GM23338 (cell line): ENCODE data around the gene SEC16B. TPM values are rescaled to one million over a fixed set of nuclear protein-coding genes. Genes with fewer than 3 reads are reported as not detected.

Experiments
- ATAC-seq: fragments of 200-7000 bp; cut with Tn5 transposase; 3 replicates; pipeline ENCODE4 v1.9.1; 2020
- DNase-seq: peaks from one replicate; pipeline ENCODE4 v3.0.0-alpha.2; 2015; ENCODE audit warnings: low spot score
- H2AFZ ChIP-seq: fragments of 200-600 bp; sonication (generic); 2 replicates; pipeline ENCODE4 v1.8.0; 2016; ENCODE audit warnings: antibody characterized with exemption, mild to moderate bottlenecking, moderate library complexity
- H3F3A ChIP-seq: fragments of 200-600 bp; sonication (generic); replicated peaks from 2 replicates; pipeline ENCODE4 v1.8.0; 2017; ENCODE audit warnings: antibody characterized with exemption, mixed run types, low read depth
- H3K27ac ChIP-seq: fragments of 200-600 bp; sonication (generic); 2 replicates; pipeline ENCODE4 v1.6.1; 2016; ENCODE audit warnings: low read depth
- H3K27me3 ChIP-seq: fragments of 200-600 bp; sonication (generic); 2 replicates; pipeline ENCODE4 v1.8.0; 2016; ENCODE audit warnings: mild to moderate bottlenecking, mixed run types, moderate library complexity; ENCODE audit not compliant: insufficient read depth
- H3K36me3 ChIP-seq: fragments of 200-600 bp; sonication (generic); 2 replicates; pipeline ENCODE4 v1.8.0; 2016; ENCODE audit warnings: mild to moderate bottlenecking; ENCODE audit not compliant: insufficient read depth
- H3K4me1 ChIP-seq: fragments of 200-600 bp; sonication (generic); 2 replicates; pipeline ENCODE4 v1.8.0; 2016; ENCODE audit warnings: mild to moderate bottlenecking, moderate library complexity; ENCODE audit not compliant: insufficient read depth
- H3K4me2 ChIP-seq: fragments of 200-600 bp; sonication (generic); 2 replicates; pipeline ENCODE4 v1.7.1; 2017; ENCODE audit warnings: mixed run types
- H3K4me3 ChIP-seq: fragments of 200-600 bp; sonication (generic); 2 replicates; pipeline ENCODE4 v1.6.1; 2016; ENCODE audit warnings: mixed run types
- H3K79me2 ChIP-seq: fragments of 200-600 bp; sonication (generic); replicated peaks from 2 replicates; pipeline ENCODE4 v1.8.0; 2017; ENCODE audit warnings: mild to moderate bottlenecking; ENCODE audit not compliant: insufficient read depth
- H3K9me2 ChIP-seq: fragments of 200-600 bp; sonication (generic); 2 replicates; pipeline ENCODE4 v1.8.0; 2017; ENCODE audit not compliant: insufficient read depth
- H4K20me1 ChIP-seq: fragments of 200-600 bp; sonication (generic); replicated peaks from 2 replicates; pipeline ENCODE4 v1.8.0; 2017; ENCODE audit warnings: mild to moderate bottlenecking; ENCODE audit not compliant: insufficient read depth
- H3K27ac Mint-ChIP-seq: 2 replicates; pipeline ENCODE4 v1.8.0; 2020; ENCODE audit warnings: inconsistent platforms, mild to moderate bottlenecking, moderate library complexity, mixed read lengths
- H3K27me3 Mint-ChIP-seq: 3 replicates; pipeline ENCODE4 v1.8.0; 2022; ENCODE audit warnings: low read depth, mild to moderate bottlenecking, moderate library complexity, mixed read lengths, inconsistent platforms; ENCODE audit not compliant: insufficient read depth, poor library complexity
- H3K36me3 Mint-ChIP-seq: 3 replicates; pipeline ENCODE4 v1.8.0; 2021; ENCODE audit warnings: low read depth, mild to moderate bottlenecking, inconsistent platforms, moderate library complexity, mixed read lengths
- H3K4me1 Mint-ChIP-seq: 3 replicates; pipeline ENCODE4 v1.8.0; 2020; ENCODE audit warnings: mild to moderate bottlenecking, inconsistent platforms, mixed read lengths
- H3K4me3 Mint-ChIP-seq: 3 replicates; pipeline ENCODE4 v1.8.0; 2021; ENCODE audit warnings: moderate library complexity, mild to moderate bottlenecking, inconsistent platforms, mixed read lengths
- H3K9me3 Mint-ChIP-seq: 3 replicates; pipeline ENCODE4 v1.8.0; 2020; ENCODE audit warnings: moderate library complexity, mild to moderate bottlenecking, inconsistent platforms, mixed read lengths
- CREB1 ChIP-seq: fragments of 250-450 bp; sonication (Bioruptor Pico); IDR thresholded peaks from 2 replicates; pipeline ENCODE4 v1.5.0; 2020; ENCODE audit warnings: low read depth, mild to moderate bottlenecking, moderate library complexity
- CTCF ChIP-seq, 2 experiments: fragments of 200-600 bp in 1 of 2; sonication (generic) in 1 of 2; conservative IDR thresholded peaks; 2 replicates each; pipeline versions ENCODE4 v1.5.1 to v1.6.1; 2016 to 2017; ENCODE audit warnings: antibody characterized with exemption in 2 of 2, low read depth in 2 of 2, mild to moderate bottlenecking in 2 of 2, moderate library complexity in 1 of 2
- ETS1 ChIP-seq: IDR thresholded peaks from 2 replicates; pipeline ENCODE4 v1.6.1; 2016; ENCODE audit warnings: antibody characterized with exemption
- EZH2 ChIP-seq: fragments of 200-600 bp; sonication (generic); IDR thresholded peaks from one replicate; pipeline ENCODE4 v1.8.0; 2017; ENCODE audit warnings: antibody characterized with exemption, mild to moderate bottlenecking, low read depth; ENCODE audit not compliant: unreplicated experiment
- EZH2phosphoT487 ChIP-seq: fragments of 200-600 bp; sonication (generic); IDR thresholded peaks from one replicate; pipeline ENCODE4 v1.8.1; 2018; ENCODE audit warnings: antibody characterized with exemption; ENCODE audit not compliant: unreplicated experiment
- JUNB ChIP-seq: IDR thresholded peaks from one replicate; pipeline ENCODE4 v1.6.1; 2016; ENCODE audit warnings: antibody characterized with exemption; ENCODE audit not compliant: unreplicated experiment
- NANOG ChIP-seq: IDR thresholded peaks from 2 replicates; pipeline ENCODE4 v1.6.1; 2016; ENCODE audit warnings: antibody characterized with exemption, borderline replicate concordance
- POLR2AphosphoS5 ChIP-seq: IDR thresholded peaks from 2 replicates; pipeline ENCODE4 v1.6.1; 2016; ENCODE audit warnings: antibody characterized with exemption, low read depth
- REST ChIP-seq: IDR thresholded peaks from one replicate; pipeline ENCODE4 v1.6.1; 2018; ENCODE audit warnings: antibody characterized with exemption; ENCODE audit not compliant: unreplicated experiment
- STAT1 ChIP-seq: IDR thresholded peaks from one replicate; pipeline ENCODE4 v1.6.1; 2016; ENCODE audit warnings: antibody characterized with exemption; ENCODE audit not compliant: unreplicated experiment
- ZNF114 ChIP-seq: fragments of 250-450 bp; sonication (Bioruptor Pico); IDR thresholded peaks from 2 replicates; pipeline ENCODE4 v1.5.0; 2020; ENCODE audit warnings: mild to moderate bottlenecking, moderate library complexity
- ZNF331 ChIP-seq: fragments of 250-450 bp; sonication (Bioruptor Pico); IDR thresholded peaks from 2 replicates; pipeline ENCODE4 v1.5.0; 2020; ENCODE audit warnings: low read depth, mild to moderate bottlenecking, moderate library complexity
- ZNF462 ChIP-seq: fragments of 250-450 bp; sonication (Bioruptor Pico); IDR thresholded peaks from 2 replicates; pipeline ENCODE4 v1.5.0; 2020; ENCODE audit warnings: mild to moderate bottlenecking, moderate library complexity
- polyA plus RNA-seq: library from polyadenylated mRNA; unstranded; fragments of >200 nt; fragmentation: Nextera tagmentation; extraction: Ambion mirVana; gene quantifications from 2 replicates; pipeline ENCODE4 v1.2.1, GENCODE V29; 2016
- total RNA-seq: library from RNA; depleted of rRNA; stranded (reverse); fragments of >200 nt; shearing (Covaris generic); gene quantifications from 2 replicates; pipeline ENCODE4 v1.2.3, GENCODE V29; 2014

The SEC16B gene
- total and polyA plus RNA-seq, 2 experiments from 2014 or later: 0.29 to 1.2 TPM

DNA sequence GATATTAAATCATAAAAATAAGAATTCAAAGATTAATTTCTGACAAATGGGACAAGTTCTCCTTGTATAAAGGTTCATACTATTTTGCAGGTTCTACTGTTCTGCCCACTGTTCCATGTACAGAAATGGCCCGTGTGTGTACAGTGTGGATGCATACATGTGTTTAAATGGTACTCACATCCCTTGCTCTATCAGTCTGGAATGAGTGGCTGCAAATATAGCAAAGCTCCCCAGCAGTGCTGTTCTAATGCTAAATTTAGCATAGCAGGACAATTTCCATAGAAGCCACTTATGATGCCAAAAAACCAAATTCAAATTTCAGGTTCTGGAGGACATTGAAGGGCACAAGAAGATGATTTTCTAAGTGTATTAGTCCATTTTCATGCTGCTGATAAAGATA lies 9.4 kb upstream of the SEC16B start:
- Mint-ChIP-seq H3K27me3 (no peaks in the 10 kb centered on the region), H3K4me3 (no peak overlapping the region), H3K9me3 (no peaks in the 10 kb centered on the region), H3K36me3 (no peaks in the 10 kb centered on the region), H3K27ac (no peak overlapping the region), H3K4me1 (peaks cover 6% of the 10 kb centered on the region)
- ATAC-seq (no peak), DNase-seq (no peak)
- Histone ChIP-seq H3K4me1 (no peaks in the 10 kb centered on the region), H3K4me3 (no peak overlapping the region), H3K4me2 (no peak overlapping the region), H2AFZ (no peak overlapping the region), H3K79me2 (no peaks in the 10 kb centered on the region), H3F3A (no peaks in the 10 kb centered on the region), H3K27me3 (no peaks in the 10 kb centered on the region), H3K36me3 (no peaks in the 10 kb centered on the region), H3K27ac (no peak overlapping the region), H4K20me1 (no peaks in the 10 kb centered on the region), H3K9me2 (peaks cover 8% of the 10 kb centered on the region)
- TF ChIP-seq CTCF (conservative IDR thresholded peaks at IDR 0.05; ENCODE audit: low read depth in 2 of 2) (no peak), ZNF331 (CRISPR knock-in tag) (no peak), CREB1 (no peak), STAT1 (no peak), NANOG (no peak), ETS1 (no peak), ZNF462 (CRISPR knock-in tag) (no peak), EZH2phosphoT487 (no peak), ZNF114 (CRISPR knock-in tag) (no peak), EZH2 (no peak), REST (no peak), POLR2AphosphoS5 (no peak), JUNB (no peak)
